Caki2 (cell line): Measurements from ENCODE around the gene METTL1. TPM values are rescaled to one million over a fixed set of nuclear protein-coding genes. Genes with fewer than 3 reads are reported as not detected.

Experiments used
- DNase-seq: peaks from one replicate; pipeline ENCODE4 v3.0.0-alpha.2; 2015; ENCODE audit warnings: low read depth
- in situ Hi-C: cut with HindIII; loops from 2 replicates; pipeline ENCODE4 v1.10.0; 2016; ENCODE audit warnings: low sequenced_read_pairs, low pct_unique_long_range_greater_than_20kb, mixed read lengths
- total RNA-seq: library from RNA; depleted of rRNA; stranded (reverse); fragments of >200 nt; shearing (Covaris generic); gene quantifications from 2 replicates; pipeline ENCODE4 v1.2.3, GENCODE V29; 2014; ENCODE audit warnings: low replicate concordance; rRNA removed

Gene METTL1
- total RNA-seq, 1 experiment from 2014 or later = 30.4 TPM

DNA sequence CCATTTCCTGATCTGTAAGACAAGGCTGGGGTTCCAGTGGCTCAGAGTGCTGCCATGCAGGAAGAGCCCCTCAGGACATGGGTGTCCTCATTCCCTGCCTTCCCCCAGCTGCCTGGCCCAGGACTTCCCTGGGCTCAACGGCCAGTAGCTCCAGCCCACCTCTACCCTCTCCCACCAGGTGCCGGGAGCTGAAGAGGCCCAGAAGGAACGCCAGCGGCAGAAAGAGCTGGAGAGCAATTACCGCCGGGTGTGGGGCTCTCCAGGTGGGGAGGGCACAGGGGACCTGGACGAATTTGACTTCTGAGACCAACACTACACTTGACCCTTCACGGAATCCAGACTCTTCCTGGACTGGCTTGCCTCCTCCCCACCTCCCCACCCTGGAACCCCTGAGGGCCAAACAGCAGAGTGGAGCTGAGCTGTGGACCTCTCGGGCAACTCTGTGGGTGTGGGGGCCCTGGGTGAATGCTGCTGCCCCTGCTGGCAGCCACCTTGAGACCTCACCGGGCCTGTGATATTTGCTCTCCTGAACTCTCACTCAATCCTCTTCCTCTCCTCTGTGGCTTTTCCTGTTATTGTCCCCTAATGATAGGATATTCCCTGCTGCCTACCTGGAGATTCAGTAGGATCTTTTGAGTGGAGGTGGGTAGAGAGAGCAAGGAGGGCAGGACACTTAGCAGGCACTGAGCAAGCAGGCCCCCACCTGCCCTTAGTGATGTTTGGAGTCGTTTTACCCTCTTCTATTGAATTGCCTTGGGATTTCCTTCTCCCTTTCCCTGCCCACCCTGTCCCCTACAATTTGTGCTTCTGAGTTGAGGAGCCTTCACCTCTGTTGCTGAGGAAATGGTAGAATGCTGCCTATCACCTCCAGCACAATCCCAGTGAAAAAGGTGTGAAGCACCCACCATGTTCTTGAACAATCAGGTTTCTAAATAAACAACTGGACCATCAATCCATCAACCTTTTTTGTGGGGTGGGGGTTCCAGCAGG lies 51.0 kb downstream of the METTL1 start:
- in situ Hi-C loops = no loop called here
- no peak for DNase-seq

DNA sequence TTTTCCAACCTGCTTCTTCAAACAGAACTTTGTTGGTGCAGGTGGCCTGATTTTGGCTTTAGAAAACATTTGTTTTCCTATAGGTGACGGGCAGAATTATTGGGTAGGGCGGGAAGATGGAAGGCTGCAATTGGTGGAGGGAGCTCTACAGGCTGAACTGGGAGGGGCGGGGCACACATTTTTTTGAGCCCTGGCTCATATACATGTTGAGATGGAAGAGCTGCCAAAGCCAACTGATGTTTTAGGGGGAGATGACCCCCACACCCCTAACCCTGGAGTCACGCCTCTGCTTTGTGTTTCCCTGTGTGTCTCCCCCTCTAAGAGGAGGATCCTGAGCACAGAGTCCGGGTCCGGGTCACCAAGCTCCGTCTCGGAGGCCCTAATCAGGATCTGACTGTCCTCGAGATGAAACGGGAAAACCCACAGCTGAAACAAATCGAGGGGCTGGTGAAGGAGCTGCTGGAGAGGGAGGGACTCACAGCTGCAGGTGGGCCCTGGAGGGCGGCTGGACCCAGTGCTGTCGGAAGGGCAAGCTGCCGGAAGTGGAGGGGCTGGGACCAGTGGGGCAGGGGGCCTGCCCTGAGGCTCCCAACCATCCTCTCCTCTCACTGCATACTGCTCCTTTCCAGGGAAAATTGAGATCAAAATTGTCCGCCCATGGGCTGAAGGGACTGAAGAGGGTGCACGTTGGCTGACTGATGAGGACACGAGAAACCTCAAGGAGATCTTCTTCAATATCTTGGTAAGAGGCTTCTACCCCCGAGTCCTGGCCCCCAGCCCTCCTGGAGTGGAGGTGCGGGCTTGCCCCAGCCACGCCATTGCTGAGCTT lies 51.9 kb downstream of the METTL1 start:
- in situ Hi-C loops = no loop called here

DNA sequence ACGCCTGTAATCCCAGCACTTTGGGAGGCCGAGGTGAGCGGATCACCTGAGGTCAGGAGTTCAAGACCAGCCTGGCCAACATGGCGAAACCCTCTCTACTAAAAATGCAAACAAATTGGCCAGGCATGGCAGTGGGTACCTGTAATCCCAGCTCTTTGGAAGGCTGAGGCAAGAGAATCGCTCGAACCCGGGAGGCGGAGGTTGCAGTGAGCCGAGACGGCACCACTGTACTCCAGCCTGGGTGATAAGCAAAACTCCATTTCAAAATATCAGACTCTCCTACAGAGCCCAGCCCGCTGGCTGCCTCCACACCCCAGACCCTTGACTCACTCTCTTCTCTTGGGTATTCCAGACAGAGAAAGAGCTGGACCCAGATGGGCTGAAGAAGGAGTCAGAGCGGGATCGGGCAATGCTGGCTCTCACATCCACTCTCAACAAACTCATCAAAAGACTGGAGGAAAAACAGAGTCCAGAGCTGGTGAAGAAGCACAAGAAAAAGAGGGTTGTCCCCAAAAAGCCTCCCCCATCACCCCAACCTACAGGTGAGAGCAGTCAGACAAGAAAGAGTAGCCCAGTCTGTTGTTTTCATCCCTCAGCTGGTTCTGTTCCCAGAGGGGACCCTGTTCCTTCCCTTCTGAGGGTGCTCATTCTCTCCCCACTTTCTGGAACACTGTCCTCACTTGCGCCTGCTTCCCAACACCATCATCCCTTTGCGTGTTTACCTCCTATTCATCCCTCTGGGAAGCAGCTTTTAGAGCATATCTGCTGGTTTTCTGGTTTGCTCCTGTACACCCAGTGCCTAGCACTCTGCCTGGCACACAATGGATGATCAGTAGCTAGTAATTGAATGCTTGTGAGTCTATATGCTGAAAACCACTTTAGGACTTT lies 53.0 kb downstream of the METTL1 start:
- in situ Hi-C loops = no loop called here
- DNase-seq = no peak

More for the DNA sequence above, 51.9 kb downstream of the METTL1 start:
- no peak for DNase-seq

Other genes with a start within 250 kb of the METTL1 start
- gene MBD6, start 249.3 kb downstream of the METTL1 start, total RNA-seq = 4.3 and 8.3 TPM in 2 replicates
- 358 and 362 TPM in 2 replicates for gene DCTN2, start 224.9 kb downstream of the METTL1 start, total RNA-seq
- not detected in 2 replicates for gene KIF5A, start 222.1 kb downstream of the METTL1 start, total RNA-seq
- gene PIP4K2C, start 180.9 kb downstream of the METTL1 start, total RNA-seq = 33.7 and 39.2 TPM in 2 replicates
- gene DTX3, start 167.3 kb downstream of the METTL1 start, total RNA-seq = 9.6 and 14.4 TPM in 2 replicates
- 43.3 and 58.6 TPM in 2 replicates for gene ARHGEF25, start 160.7 kb downstream of the METTL1 start, total RNA-seq
- gene B4GALNT1, start 138.9 kb downstream of the METTL1 start, total RNA-seq = 64.3 and 66.6 TPM in 2 replicates
- gene OS9, start 78.0 kb downstream of the METTL1 start, total RNA-seq = 185 and 187 TPM in 2 replicates
- gene AGAP2, start 33.4 kb downstream of the METTL1 start, total RNA-seq = 0.46 and 1.1 TPM in 2 replicates
- 103 and 136 TPM in 2 replicates for gene TSPAN31, start 27.1 kb downstream of the METTL1 start, total RNA-seq
- 463 and 654 TPM in 2 replicates for gene CDK4, start 19.8 kb downstream of the METTL1 start, total RNA-seq
- gene MARCHF9, start 17.0 kb downstream of the METTL1 start, total RNA-seq = 8.0 and 16.6 TPM in 2 replicates
- 0.07 and 0.46 TPM in 2 replicates for gene CYP27B1, start 5.0 kb downstream of the METTL1 start, total RNA-seq
- gene EEF1AKMT3, start 509 bp upstream of the METTL1 start, total RNA-seq = 10.5 and 12.6 TPM in 2 replicates
- 25.5 and 49.0 TPM in 2 replicates for gene TSFM, start 10.7 kb upstream of the METTL1 start, total RNA-seq
- gene AVIL, start 46.6 kb upstream of the METTL1 start, total RNA-seq = not detected in 2 replicates
- 47.5 and 73.7 TPM in 2 replicates for gene CTDSP2, start 74.6 kb upstream of the METTL1 start, total RNA-seq
- gene ATP23, start 169.5 kb upstream of the METTL1 start, total RNA-seq = 15.3 and 27.9 TPM in 2 replicates